GOT3 (cell line): ENCODE results near the gene NFS1.
"Not testable (repeated sequence)": the region's sequence is repeated elsewhere in the genome, so short reads cannot be mapped to it uniquely, and the experiment has no call there.

Experiments used
- DNase-seq: peaks from one replicate; lab custom pipeline; 2025; ENCODE audit warnings: mixed read lengths; lab: John Stamatoyannopoulos, UW

Gene NFS1

GRCh38 chr20:35709259-35709658, 10.1 kb upstream of the NFS1 start:
- DNase-seq: no peak

GRCh38 chr20:35708502-35708901, 9.3 kb upstream of the NFS1 start:
- no peak for DNase-seq

- DNase-seq: not testable (repeated sequence)
Measured at GRCh38 chr20:35706591-35707529, 7.7 kb upstream of the NFS1 start.

GRCh38 chr20:35705894-35706293, 6.7 kb upstream of the NFS1 start:
- not testable (repeated sequence) for DNase-seq

- DNase-seq: no peak
Measured at GRCh38 chr20:35704514-35705261, 5.5 kb upstream of the NFS1 start.

GRCh38 chr20:35702824-35703695, 3.9 kb upstream of the NFS1 start:
- DNase-seq: no peak

- no peak for DNase-seq
Measured at GRCh38 chr20:35702051-35702823, 3.1 kb upstream of the NFS1 start.

GRCh38 chr20:35700625-35701148, 1.5 kb upstream of the NFS1 start:
- no peak for DNase-seq

- DNase-seq: no peak
Measured at GRCh38 chr20:35699957-35700624, 939 bp upstream of the NFS1 start.

- no peak for DNase-seq
Measured at GRCh38 chr20:35698298-35699126, 640 bp downstream of the NFS1 start.

GRCh38 chr20:35697696-35698297, 1.4 kb downstream of the NFS1 start:
- no peak for DNase-seq

GRCh38 chr20:35695978-35696377, 3.2 kb downstream of the NFS1 start:
- DNase-seq: no peak

GRCh38 chr20:35695245-35695749, 3.9 kb downstream of the NFS1 start:
- DNase-seq: no peak

- no peak for DNase-seq
Measured at GRCh38 chr20:35690265-35690664, 8.9 kb downstream of the NFS1 start.

GRCh38 chr20:35686872-35687271, 12.3 kb downstream of the NFS1 start:
- DNase-seq: not testable (repeated sequence)

GRCh38 chr20:35685368-35685767, 13.8 kb downstream of the NFS1 start:
- not testable (repeated sequence) for DNase-seq

- no peak for DNase-seq
Measured at GRCh38 chr20:35681960-35682359, 17.2 kb downstream of the NFS1 start.

- no peak for DNase-seq
Measured at GRCh38 chr20:35680452-35681183, 18.5 kb downstream of the NFS1 start.
